HL-60/S4 treated with retinoic acid at 250 ng/mL for 4 days and 3 days (cell line): ENCODE measurements around the gene DOCK4.
"Not testable (repeated sequence)": the region's sequence is repeated elsewhere in the genome, so short reads cannot be mapped to it uniquely, and the experiment has no call there.

Experiments used
- in situ Hi-C: fragments of 300-500 bp; cut with MboI; formaldehyde crosslinking; loops from 2 replicates; pipeline ENCODE4 v1.7.0; 2022; ENCODE audit warnings: low sequenced_read_pairs

Gene DOCK4, protein sequence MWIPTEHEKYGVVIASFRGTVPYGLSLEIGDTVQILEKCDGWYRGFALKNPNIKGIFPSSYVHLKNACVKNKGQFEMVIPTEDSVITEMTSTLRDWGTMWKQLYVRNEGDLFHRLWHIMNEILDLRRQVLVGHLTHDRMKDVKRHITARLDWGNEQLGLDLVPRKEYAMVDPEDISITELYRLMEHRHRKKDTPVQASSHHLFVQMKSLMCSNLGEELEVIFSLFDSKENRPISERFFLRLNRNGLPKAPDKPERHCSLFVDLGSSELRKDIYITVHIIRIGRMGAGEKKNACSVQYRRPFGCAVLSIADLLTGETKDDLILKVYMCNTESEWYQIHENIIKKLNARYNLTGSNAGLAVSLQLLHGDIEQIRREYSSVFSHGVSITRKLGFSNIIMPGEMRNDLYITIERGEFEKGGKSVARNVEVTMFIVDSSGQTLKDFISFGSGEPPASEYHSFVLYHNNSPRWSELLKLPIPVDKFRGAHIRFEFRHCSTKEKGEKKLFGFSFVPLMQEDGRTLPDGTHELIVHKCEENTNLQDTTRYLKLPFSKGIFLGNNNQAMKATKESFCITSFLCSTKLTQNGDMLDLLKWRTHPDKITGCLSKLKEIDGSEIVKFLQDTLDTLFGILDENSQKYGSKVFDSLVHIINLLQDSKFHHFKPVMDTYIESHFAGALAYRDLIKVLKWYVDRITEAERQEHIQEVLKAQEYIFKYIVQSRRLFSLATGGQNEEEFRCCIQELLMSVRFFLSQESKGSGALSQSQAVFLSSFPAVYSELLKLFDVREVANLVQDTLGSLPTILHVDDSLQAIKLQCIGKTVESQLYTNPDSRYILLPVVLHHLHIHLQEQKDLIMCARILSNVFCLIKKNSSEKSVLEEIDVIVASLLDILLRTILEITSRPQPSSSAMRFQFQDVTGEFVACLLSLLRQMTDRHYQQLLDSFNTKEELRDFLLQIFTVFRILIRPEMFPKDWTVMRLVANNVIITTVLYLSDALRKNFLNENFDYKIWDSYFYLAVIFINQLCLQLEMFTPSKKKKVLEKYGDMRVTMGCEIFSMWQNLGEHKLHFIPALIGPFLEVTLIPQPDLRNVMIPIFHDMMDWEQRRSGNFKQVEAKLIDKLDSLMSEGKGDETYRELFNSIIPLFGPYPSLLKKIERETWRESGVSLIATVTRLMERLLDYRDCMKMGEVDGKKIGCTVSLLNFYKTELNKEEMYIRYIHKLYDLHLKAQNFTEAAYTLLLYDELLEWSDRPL (N-terminal part only)

DNA sequence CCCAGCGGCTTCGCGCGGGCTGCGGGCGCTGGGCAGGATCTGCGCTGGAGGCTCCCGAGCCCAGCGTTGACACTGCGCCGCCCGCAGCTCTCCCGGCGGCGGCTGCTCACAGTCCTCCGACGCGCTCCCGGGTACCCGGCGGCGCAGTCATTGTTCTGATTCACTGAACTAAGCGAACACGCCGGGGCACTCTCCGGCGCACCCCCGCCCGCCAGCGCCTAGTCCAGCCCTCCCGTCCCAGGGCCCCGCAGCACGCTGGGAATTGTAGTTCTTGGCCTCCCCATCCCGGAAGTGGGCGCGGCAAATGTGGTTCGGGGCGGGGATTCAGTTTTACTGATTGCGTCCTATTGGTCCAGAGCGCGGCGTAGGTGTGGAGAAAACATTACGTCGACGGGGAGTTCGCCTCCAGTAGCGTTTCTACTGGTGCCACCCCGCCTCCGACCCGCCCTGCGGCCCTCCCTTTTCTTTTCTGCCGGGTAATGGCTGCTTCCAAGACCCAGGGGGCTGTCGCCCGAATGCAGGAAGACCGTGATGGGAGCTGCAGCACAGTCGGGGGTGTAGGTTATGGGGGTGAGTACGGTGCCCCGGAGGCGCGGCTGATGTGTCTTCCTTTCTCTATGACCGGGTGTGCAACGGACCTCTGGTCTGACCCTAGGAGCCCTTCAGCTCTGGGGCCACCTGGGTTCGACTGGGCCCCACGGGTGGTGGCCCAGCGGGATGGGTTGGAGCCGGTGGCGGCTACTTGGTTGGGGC, at the start of gene DOCK4, which contains the start of gene ZNF277:
DOCK4 (minus strand) TSS at position 162 of the 753 bp plus-strand sequence. CDS start 261 bp downstream, outside the sequence.
ZNF277 (plus strand) TSS at position 458 of the 753 bp plus-strand sequence; CDS start at position 480, 22 bp downstream.
- in situ Hi-C loops: no loop called here

DNA sequence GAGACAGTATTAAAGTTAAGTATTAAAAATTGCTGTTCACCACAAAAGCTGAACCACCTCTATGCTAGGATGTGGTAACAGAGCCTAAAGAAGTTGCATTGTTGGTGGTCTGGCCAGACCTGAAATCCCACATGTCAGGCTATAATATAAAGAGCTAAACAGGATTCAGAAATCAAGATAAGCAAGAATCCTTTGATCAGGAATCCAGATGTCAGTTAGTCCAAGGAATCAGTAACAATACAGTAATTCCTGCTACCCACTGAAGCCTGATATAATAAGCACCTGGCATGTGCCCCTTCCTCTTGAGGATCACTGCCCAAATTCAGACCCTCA, 49.2 kb upstream of the DOCK4 start:
- in situ Hi-C loops: no loop called here

GRCh38 chr7:112254709-112255387, 48.6 kb upstream of the DOCK4 start:
- in situ Hi-C loops: no loop called here

GRCh38 chr7:112254156-112254555, 48.0 kb upstream of the DOCK4 start:
- in situ Hi-C loops: no loop called here

GRCh38 chr7:112252691-112253090, 46.5 kb upstream of the DOCK4 start:
- in situ Hi-C loops: no loop called here

- in situ Hi-C loops: no loop called here
Measured at GRCh38 chr7:112252141-112252540, 45.9 kb upstream of the DOCK4 start.

- in situ Hi-C loops: not testable (repeated sequence)
Measured at GRCh38 chr7:112249967-112250366, 43.8 kb upstream of the DOCK4 start.

GRCh38 chr7:112248598-112248997, 42.4 kb upstream of the DOCK4 start:
- in situ Hi-C loops: no loop called here

DNA sequence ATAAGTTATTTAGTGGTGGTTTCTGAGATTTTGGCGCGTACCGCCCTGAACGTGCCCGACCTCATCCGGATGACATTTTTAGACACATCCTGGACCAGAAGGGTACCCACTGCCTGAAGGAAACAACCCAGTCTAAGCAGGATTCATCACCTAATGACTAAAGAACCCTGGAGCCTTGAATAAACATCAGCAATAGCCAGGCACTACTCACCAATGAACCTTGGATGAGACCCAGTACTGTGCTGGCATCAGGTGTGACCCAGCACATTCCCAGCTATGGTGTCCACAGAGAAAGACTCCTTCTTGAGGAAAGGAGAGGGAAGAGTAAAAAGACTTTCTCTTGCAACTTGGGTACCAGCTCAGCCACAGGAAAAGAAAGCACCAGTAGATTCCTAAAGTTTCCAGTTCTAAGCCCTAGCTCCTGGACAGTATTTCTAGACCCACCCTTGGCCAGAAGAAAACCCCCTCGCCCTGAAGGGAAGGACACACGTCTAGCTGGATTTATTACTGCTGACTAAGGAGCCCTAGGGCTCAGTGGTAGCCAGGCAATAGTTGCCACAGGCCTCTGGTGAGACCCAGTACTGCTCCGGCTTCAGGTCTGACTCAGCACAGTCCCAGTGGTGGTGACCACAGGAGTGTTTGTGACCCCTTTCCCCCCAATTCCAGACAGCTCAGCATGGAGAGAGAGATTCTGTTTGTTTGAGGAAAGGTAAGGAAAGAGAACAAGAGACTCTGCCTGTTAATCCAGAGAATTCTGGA, 32.8 kb upstream of the DOCK4 start:
- in situ Hi-C loops: no loop called here

GRCh38 chr7:112238330-112238729, 32.1 kb upstream of the DOCK4 start:
- in situ Hi-C loops: no loop called here

- in situ Hi-C loops: no loop called here
Measured at GRCh38 chr7:112236597-112236996, 30.4 kb upstream of the DOCK4 start.

DNA sequence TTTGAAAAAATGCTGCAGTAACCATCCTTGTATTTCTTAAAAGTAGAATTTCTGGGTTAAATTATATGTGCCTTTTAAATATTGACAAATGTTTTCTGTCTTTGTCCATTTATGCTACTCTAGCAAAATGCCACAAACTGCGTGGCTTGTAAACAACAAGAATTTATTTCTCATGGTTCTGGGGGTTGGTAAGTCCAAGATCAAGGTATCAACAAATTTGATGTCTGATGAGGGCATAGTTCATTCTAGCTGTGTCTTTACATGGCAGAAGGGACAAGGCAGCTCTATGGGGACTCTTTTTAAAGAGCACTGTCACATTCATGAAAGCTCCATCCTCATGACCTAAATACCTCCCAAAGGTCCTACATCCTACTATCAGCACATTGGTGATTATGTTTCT, 27.9 kb upstream of the DOCK4 start:
- in situ Hi-C loops: no loop called here

DNA sequence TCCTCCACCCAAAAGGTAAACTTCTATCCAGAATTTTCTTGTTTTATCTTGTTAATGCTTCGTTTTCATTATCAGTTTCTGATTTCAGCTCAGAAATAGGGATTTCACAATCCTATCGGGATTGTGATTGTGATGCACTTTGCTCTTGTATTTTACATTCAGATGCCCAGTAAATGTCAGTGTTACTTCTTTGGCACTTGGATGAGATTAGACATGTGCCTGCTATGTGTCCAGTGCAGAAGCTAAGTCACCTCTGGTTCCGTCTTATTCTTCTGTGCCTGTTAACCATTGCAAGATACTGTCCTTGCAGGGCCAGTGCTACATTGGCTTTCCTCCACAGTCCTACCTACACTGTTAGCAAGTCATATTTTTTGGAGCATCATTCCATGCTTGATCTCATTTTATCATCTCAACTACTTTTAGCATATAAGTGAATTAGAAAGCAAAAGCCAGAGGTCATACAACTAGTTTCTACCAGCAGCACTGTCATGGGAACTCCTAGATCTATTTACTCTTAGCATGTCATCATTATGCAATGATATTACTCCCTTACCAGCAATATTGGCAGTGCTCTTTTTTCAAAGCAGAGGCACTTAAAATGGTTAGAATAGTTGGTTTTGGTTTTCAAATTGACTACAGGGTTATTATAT, 27.0 kb upstream of the DOCK4 start:
- in situ Hi-C loops: no loop called here

DNA sequence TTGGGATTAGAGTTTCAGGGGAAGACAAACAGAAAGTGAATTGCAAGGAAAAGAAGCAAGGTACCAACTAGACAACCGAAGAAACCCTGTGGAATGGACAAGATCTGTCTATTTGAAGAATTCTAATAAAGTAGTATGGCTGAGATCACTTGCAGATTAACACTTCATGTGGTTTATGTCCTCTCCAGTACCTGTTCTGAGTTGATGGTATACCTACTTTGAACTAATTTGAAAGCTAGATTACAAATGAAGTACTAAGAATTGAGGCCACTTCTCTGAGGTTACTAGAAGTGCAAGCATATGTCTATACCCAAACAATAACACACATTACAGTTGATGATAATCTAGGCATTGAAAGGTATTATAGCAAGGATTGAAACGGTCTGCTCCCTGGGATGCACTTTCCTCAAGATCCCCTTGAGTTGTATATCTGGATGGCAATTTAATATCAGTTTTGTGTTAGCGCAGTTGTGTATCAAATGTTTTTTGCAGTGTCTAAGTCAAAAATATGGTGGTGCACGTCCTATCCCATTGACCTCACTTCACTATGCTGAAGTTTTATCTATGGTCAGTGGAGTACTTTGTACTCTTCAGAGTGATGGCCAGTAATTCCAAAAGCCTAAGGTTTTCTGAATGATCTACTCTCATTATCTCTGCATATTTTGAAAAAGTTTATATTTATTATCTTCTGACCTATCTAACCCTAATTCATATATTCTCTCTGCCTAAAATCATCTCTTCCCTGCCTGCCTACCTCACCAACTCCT, 26.2 kb upstream of the DOCK4 start:
- in situ Hi-C loops: no loop called here

DNA sequence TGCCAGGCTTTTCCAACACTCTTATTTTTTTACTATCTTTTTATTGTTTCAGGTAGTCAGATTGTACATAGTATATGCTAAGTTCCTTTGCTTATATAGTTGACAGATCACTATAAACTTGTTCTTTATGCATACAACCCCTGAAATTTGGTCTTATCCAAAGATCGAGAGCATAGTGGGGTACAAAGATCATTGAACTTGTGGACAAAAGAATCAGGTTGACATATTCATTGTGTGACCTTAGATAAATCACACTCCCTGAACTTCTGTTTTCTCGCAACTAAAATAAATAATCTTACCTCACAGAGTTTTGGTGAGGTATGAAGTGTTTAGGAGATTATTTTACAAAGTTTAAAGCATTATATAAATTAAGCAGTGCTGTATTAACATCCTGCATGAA, 22.4 kb upstream of the DOCK4 start:
- in situ Hi-C loops: no loop called here

GRCh38 chr7:112226701-112227276, 20.6 kb upstream of the DOCK4 start:
- in situ Hi-C loops: no loop called here

GRCh38 chr7:112225006-112225405, 18.8 kb upstream of the DOCK4 start:
- in situ Hi-C loops: no loop called here

DNA sequence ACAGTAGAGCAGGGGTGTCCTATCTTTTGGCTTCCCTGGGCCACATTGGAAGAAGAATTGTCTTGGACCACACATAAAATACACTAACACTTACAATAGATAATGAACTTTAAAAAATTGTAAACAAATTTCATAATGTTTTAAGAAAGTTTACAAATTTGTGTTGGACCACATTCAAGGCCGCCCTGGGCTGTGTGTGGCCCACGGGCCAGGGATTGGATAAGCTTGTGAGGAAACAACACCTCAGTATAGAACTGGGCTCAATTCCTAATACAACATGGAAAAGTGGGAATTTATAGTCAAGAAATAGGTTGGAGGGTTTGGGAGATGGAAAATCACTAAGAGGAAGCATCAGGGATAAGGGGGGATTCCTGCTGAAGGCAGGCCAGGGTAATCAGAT, 18.0 kb upstream of the DOCK4 start:
- in situ Hi-C loops: no loop called here
